MM.1S (cell line): ENCODE results near the gene MGAT5.

Experiments
- CTCF ChIP-seq: fragments of 300-600 bp; sonication (generic); IDR thresholded peaks from 2 replicates; pipeline ENCODE4 v1.5.1; 2016; ENCODE audit warnings: antibody characterized with exemption, low read length, mixed read lengths
- EZH2 ChIP-seq: fragments of 300-600 bp; sonication (generic); optimal IDR thresholded peaks from 2 replicates; pipeline ENCODE3; 2017; ENCODE audit warnings: low read depth, mild to moderate bottlenecking, antibody characterized with exemption, low read length, mixed read lengths
- EZH2phosphoT487 ChIP-seq: fragments of 300-600 bp; sonication (generic); IDR thresholded peaks from 2 replicates; pipeline ENCODE4 v1.6.1; 2018; ENCODE audit warnings: antibody characterized with exemption, low read length

DNA sequence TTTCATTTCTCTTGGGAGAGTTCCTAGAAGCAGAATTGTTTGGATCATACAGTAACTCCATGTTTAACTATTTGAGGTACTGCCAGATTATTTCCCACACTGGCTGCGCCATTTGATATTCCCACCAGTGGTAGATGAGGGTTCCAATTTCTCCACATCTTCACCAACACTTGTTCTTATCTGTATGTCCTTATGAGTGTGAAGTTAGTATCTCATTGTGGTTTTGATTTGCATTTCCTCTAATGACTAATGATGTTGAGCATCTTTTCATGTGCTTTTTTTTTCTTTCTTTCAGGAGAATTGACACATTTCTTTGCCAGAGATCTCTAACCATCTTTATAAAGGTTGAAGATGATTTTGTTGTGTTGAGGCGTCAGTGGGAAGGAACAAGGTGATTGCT, 4.1 kb upstream of the MGAT5 start:
- TF ChIP-seq EZH2 (no peak), CTCF (no peak), EZH2phosphoT487 (no peak)
